CD4-positive, alpha-beta T cell treated with Interleukin-17A for 4 hours (primary cell): ENCODE measurements around the gene TGFB1.
"Not testable (repeated sequence)": the region's sequence is repeated elsewhere in the genome, so short reads cannot be mapped to it uniquely, and the experiment has no call there.

ENCODE experiments used
- DNase-seq: peaks from one replicate; pipeline ENCODE4 v3.0.0-alpha.2; 2020; ENCODE audit warnings: mixed read lengths

TGFB1 gene

DNA sequence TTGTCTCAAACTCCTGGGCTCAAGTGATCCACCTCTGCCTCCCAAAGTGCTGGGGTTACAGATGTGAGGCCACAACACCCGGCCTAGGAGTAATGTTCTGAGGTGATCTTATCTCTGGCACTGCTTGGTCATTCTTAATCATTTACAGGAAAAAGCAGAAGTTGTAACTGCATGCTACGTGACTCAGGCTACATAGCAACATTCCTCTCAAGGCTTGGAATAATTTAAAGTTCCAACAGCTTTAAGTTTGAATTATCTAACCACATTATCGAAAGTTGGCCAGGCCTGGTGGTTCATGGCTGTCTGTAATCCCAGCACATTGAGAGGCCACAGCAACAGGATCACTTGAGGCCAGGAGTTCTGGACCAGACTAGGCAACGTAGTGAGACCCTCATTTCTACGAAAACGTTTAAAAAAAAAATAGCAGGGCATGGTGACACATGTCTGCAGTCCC lies 14.2 kb upstream of the TGFB1 start:
- DNase-seq = no peak

DNA sequence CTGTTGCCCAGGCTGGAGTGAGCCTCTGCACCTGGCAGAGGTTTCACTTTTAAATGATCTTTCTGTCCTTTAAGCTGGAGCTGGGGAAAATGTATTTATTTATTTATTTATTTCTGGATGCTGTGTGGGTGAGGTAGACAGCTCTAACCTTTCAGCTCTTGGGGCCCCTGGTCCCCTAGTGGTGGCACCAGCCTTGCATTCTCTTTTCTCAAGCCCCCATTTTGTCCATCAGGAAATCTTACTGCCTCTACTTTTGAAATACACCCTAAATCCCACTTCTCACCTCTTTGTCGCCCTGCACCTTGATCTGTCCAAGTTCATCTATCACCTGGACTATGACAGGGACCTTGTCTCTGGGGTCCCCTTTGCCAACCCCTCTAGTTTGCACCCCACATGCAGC lies 12.4 kb upstream of the TGFB1 start:
- no peak for DNase-seq

DNA sequence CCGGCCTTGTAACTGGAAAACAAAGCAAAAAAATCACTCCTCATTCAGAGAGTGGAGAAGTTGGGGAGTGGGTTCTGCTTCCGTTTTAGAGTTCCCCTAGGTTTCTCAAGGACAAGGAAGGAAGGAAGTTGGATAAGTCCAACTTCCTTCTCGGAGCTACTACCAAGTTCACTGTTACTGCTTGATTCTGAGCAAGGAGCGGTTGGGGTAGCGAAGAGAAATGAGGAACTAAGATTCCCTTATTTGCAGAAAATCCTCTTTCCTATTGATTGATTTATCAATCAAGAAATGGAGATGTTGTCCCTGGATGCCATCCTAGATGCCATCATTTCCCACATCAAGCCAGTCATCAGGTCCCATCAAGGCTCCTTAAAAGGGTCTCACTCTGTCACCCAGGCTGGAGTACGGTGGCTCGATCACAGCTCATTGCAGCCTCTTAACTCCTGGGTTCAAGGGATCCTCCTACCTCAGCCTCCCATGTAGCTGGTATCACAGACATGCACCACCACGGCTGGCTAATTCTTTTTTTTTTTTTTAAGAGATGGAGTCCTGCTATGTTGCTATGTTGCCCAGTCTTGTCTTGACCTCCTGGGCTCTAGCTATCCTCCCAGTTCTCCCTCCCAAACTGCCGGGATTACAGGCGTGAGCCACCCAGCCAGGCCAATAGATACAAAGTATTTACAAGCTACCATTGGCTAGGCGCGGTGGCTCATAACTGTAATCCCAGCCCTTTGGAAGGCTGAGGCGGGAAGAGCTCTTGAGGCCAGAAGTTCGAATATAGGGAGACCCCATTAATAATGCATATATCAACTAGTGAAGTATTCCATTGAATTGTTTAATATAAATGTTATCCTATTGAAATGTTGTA lies 11.0 kb upstream of the TGFB1 start:
- DNase-seq = no peak

DNA sequence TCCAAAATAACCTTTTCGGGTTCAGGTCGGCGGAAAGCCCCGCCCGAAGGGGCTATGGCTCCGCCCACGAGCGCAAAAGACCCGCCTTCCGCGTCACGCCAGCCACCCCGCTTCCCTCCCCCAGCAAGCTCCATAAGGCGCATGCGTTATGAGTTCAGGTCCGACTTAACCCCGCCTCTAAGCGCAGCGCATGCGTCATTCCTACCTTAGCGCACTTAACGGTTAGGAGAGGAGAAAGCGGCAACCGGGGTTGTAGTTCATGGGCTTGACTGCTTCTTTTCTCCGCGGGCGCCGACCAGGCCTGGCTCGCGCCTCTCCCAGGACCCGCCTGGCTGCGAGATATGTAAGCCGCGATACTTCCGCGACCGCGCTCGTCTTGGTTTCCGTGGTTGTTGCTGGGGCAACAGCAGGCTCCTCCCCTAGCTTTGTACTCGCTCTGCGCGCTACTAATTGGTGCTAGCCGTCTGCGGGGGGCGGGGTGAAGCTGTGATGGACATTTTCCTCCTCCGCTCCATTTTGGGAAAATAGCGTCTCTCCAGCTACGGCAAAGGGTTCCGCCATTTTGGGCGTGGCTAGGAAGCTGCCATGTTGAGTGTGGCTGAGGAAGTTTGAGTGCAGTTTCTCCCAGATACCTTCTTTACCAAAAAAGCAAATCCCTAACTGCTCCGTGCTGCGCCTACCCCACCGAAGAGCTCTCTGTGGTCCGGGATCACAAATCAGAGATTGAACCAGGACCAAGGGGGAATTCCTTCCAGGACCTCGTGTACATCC lies 10.2 kb upstream of the TGFB1 start, which contains the start of gene B9D2:
B9D2 (minus strand) TSS at position 397 of the 771 bp plus-strand sequence. CDS start 630 bp downstream, outside the sequence.
- DNase-seq = peak; percentile 99

DNA sequence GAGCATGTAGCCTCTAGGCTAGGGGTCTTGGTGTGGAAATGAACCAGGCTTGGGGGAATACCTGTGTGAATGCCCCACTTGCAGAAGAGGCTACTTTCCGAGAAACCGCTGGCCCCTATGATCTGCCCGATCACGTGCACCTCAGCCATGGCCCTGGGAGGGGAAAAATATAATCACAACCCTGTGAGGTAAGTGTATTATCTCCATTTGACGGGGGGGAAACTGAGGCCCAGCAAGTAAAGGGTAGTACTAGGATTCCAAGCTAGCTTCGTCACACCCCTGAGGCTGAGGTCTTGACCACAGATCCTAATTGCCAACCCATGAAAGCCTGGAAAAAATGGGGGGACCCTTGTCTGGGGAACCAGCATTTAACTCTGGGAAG lies 9.6 kb upstream of the TGFB1 start:
- DNase-seq = no peak

DNA sequence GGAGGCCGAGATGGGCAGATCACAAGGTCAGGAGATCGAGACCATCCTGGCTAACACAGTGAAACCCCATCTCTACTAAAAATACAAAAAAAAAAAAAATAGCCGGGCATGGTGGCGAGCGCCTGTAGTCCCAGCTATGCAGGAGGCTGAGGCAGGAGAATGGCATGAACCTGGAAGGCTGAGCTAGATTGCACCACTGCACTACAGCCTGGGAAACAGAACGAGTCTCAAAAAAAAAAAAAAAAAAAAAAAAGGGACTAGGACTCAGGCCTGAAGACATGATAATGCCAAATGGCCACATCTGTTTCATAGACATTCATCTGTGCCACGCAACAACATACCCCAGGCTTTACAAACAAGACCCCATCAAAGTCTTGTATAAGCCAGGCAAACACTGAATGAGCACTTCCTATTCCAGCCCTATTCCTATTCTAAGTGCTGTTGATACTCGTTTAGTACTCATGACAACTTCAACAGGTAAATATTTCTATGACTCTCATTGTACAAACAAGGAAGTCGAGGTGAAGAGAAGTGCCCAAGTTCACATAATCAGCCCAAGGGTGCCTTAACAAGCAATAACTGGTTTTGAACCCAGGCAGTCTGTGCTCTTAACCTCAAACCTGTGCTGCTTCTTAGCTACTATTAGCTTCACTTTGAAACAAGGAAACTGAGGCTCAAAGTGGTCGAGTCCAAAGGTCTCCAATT lies 8.6 kb upstream of the TGFB1 start:
- no peak for DNase-seq

DNA sequence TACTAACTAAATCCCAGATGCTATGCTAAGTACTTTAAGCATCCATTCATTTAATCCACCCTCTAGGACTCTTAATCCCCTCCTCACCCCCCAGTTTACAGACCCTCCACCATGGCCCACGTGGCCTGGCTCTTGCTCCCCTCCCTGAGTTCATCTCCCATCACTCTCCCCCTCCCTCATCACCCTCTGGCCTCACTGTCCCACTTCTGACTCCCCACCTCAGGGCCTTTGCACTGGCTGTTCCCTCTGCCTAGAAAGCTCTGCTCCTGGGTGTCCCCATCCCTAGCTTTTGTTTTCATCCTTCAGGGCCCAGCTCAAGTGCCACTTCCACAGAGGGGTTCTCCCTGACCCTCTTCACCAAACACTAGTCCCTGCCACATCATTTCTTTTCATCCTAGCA lies 6.0 kb upstream of the TGFB1 start:
- no peak for DNase-seq

DNA sequence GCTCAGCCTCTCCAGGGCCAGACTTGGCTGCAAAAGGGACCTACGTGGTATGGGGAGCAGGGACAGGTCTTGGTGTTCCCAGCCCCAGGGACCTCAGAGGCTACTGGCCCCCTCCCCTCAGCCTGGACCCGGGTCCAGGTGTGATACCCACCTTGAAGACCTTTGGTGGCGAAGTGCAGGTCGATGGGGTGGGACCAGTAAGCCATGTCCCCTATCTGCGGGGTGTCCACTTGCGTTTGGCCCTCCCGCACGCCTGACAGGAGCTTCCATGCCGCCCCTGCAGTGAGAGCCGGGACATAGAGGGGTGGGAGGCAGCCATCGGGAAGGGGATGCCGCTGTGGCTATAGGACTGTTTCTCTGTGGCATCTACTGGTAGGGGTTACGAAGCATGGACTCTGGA lies 4.0 kb upstream of the TGFB1 start:
- DNase-seq = no peak

DNA sequence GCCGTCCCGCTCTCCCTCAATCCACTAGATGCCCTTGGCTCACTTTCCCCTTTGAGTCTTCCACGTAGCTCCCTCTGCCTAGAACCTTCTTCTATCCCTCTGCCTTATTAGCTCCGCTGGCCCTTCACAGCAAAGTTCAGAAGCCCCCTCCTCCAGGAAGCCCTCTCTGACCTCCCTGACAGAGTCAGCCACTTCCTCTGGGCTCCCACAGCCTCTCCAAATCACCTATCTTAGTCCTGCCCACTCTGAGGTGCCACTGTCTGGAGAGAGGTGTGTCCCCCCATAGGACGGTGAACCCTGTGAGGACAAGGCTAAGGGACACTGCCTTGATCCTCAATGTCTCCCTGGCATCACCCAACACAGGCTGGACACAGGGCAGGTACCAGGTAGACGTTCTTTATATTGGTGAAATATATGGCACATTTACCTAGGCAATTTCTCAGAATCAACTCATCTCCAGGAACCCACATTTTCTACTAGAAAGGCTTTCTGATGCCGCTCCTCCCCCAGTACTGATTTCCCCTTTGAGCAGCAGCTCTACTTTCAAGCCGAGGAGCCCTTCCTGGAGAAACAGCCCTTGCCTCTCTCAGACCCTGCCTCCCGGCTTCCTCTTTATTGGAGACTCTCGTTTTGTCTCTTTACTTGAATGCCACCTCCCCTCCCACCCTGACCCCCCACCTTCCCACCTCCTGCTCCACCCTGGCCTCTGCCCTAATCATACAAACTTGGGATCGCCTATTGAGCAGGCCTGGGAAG lies 3.4 kb upstream of the TGFB1 start:
- peak; percentile 57 for DNase-seq

DNA sequence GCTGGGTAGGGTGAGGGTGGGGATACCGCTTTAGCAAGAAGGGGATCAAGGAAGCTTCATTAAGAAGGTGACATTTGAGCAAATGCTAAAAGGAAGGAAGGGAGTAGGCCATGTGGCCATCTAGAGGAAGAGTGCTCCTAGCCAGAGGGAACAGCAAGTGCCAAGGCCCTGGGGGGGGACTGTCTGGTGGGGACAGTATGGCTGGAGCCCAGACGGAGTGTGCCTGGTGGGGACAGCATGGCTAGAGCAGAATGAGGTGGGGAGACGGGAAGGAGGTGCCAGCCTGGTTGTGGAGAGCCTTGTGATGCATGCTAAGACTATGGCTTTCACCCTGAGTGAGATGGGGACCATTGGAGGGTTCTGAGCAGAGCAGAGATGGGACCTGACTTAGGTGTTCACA lies 2.1 kb upstream of the TGFB1 start:
- no peak for DNase-seq

DNA sequence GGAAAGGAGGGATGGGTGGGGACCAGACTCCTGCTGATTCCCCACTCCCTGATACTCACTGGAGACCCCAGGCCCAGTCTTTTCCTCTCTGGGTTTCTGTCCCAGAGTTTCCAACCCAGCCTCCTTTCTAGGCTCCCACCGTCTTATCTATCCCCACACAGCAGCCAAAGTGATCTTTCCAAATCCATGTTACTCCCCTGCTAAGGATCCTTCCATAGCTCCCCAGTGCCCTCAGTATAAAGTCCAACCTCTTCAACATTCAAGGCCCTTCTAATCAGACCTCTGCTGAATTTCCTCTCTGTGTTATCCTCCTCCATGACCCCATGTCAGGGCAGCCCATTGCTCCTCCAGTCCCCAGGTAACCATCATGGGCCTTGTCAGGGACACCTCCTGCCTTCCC lies 1.3 kb upstream of the TGFB1 start:
- DNase-seq = no peak

DNA sequence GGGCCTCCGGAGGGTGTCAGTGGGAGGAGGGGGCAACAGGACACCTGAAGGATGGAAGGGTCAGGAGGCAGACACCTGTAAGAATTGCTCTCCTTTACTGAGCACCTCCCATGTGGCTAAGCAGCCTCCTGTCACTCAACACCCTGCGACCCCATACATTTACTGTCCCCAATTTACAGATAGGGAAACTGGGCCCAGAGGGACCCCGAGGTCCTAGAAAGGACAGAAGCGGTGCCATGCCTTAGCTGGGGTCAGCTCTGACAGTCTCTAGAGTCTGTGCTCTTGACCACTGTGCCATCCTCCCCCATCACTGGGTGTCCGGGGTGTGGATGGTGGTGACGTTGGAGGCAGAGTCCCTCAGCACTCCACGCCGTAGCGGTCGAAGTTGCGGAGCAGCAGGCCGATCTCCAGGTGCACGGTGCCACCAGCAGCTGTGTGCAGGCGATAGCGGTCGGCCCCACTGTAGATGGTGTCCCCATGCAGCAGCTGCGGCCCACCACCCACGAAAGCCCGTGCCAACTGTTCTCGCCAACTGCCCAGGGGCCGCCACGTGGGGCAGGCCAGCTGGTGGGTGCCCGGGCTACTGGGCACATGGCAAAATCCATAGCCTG lies 726 bp upstream of the TGFB1 start:
- DNase-seq = no peak

DNA sequence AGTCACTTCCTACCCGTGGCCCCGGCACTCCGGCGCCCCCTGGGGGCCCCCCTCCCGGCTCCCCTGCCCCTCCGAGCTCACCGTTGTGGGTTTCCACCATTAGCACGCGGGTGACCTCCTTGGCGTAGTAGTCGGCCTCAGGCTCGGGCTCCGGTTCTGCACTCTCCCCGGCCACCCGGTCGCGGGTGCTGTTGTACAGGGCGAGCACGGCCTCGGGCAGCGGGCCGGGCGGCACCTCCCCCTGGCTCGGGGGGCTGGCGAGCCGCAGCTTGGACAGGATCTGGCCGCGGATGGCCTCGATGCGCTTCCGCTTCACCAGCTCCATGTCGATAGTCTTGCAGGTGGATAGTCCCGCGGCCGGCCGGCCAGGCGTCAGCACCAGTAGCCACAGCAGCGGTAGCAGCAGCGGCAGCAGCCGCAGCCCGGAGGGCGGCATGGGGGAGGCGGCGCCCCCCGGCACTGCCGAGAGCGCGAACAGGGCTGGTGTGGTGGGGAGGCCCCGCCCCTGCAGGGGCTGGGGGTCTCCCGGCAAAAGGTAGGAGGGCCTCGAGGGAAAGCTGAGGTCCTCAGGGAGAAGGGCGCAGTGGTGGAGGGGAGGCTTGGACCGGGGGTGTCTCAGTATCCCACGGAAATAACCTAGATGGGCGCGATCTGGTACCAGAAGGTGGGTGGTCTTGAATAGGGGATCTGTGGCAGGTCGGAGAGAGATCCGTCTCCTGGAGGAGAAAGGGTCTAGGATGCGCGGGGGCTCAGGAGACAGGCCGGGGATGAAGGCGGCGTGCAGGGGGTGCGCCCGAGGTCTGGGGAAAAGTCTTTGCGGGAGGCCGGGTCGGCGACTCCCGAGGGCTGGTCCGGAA lies 885 bp downstream of the TGFB1 start:
- DNase-seq = peak; percentile 85

DNA sequence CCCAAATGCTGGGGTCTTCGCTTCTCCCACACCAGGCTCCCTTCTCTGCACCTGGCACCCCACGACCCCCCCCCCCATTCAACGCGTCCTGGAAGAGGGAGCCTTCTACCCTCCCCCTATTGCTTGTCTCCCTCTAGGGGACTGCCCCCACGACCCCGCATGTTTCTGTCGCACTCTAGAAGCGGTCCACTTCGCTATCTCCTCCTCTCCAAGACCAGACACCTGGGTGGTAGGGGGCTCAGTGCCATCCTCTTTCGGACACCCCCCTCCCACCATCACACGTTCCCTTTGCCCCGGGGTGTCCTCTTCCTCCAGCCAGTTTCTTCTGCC lies 1.5 kb downstream of the TGFB1 start:
- DNase-seq = no peak

DNA sequence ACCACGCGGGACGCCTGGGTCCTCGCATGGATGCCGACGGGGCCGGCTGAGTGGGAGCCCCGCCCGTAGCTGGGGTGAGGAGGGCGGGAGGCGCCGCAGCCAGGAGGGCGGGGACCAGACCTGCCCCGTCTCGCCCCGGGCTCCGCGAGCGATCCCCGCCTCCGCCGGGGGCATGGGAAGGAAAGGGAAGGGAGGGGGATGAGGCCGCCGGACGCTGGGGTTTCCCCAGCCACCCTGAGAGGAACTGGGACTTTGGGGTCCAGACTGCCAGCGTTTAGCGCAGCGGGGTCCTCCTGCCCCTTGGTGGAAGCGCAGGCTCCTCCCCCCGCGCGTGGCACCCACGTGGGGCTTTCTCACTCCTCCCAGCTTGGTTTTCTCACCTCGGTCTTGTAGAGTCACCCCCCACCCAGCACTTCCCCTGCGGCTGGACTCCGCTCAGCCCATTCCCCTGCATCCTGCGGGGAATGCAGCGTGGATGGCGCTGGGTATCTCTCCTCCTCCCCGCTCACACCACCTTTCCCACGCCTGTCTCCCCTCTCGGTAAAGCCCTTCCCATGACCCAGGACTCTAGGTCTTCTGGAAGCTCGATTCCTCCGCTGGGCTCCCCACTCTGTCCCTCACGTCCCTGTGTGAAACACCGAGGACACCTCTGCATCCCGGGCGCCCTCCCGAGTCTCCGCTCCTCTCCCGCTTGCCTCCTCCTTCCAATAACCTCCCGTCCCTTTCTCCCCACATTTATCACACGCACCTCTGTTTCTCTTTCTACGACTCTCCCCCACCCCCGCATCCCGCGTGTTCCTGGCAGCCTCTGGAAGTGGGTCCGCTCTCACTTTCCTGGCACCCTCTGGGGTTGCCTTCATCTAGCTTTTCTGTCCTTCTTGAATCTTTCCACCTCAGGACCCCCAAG lies 2.1 kb downstream of the TGFB1 start:
- DNase-seq = peak; percentile 86

DNA sequence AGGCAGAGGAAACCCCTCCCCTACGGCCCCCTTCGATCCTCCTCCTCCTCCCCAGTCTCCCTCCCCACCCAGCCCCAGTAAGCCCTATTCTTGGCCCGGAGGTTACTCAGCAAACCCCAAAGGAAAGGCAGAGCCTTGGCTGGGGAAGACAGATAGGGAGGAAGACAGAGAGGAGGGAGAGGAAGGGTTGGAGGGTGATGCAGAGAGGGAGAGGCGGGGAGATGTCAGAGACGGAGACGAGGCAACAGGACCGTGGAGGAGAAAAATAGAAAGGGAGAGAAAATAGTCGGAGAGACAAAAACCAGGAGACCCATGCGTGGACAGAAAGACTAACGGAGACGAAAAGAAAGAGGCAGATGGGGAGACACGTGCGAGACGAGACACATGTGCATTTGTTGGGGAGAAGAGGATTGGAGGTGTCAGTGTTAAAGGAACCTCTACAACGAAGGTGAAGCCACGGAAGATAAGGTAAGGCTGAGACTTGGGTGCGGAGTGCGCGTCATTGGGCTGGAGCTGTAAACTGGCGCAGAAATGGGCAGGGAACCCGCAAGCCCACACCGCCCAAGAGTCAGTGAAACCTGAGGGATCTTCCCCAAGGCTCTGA lies 2.9 kb downstream of the TGFB1 start:
- no peak for DNase-seq

DNA sequence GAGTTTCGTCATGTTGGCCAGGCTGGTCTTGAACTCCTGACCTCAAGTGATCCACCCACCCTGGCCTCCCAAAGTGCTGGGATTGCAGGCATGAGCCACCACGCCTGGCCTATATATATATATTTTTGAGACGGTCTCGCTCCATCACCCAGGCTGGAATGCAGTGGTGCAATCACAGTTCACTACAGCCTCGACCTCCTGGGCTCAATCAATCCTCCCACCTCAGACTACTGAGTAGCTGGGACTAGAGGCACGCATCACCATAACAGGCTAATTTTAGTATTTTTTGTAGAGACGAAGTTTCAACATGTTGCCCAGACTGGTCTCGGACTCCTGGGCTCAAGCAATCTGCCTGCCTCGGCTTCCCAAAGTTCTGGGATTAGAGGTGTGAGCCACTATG lies 6.8 kb downstream of the TGFB1 start:
- DNase-seq = not testable (repeated sequence)

DNA sequence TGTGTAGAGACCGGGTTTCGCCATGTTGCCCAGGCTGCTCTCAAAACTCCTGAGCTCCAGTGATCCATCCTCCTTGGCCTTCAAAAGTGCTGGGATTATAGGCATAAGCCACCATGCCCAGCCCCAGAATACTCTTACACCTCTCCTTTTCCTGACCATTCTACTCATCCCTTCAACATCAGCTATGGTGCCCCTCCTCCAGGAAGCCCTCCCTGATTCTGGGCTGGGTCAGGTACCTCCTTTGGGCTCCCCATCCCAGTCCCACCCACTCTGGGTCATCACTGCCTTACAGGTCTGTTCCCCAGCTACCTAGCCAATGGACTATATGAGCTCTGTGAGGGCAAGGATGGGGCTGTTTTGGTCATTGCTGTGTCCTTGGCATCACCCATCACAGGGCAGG lies 9.6 kb downstream of the TGFB1 start:
- no peak for DNase-seq

DNA sequence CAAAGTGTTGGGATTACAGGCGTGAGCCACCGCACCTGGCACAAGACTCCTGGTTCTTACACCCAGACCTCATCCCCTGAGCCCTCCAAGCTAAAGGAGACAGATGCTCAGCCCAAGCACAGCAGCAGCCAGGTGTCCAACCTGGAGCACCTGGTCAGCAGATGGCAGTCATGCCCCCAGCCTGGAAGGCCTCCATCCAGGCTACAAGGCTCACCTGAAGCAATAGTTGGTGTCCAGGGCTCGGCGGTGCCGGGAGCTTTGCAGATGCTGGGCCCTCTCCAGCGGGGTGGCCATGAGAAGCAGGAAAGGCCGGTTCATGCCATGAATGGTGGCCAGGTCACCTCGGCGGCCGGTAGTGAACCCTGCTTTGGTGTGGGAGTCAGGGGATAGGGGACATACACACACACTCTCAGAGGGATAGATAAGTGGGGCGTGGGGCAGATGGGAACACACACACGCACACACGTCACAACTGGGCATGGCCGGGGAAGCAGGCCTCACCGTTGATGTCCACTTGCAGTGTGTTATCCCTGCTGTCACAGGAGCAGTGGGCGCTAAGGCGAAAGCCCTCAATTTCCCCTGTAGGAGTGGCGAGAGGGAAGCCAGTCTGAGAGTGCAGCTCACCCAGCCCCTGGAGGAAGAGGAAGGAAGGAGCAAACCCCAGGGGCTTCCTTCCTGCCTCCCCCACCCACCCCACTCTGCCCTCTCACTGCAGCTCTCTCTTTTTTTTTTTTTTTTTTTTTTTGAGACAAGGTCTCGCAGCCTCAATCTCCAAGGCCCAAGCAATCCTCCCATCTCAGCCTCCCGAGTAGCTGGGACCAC lies 11.8 kb downstream of the TGFB1 start:
- peak; percentile 50 for DNase-seq
